NCI-H526 (cell line): ENCODE data around the gene SAMD4A.

Experiments used
- DNase-seq, 2 experiments: peaks; one replicate each; lab custom pipeline; 2025; lab: John Stamatoyannopoulos, UW

The SAMD4A gene

GRCh38 chr14:54632452-54632851 lies 65.5 kb downstream of the SAMD4A start:
- no peak for DNase-seq

GRCh38 chr14:54633076-54633475 lies 66.1 kb downstream of the SAMD4A start:
- no peak for DNase-seq

- no peak for DNase-seq
Observed at GRCh38 chr14:54637270-54638134, 70.6 kb downstream of the SAMD4A start.

- DNase-seq: no peak
Observed at GRCh38 chr14:54638135-54638446, 71.2 kb downstream of the SAMD4A start.

GRCh38 chr14:54639611-54640010 lies 72.7 kb downstream of the SAMD4A start:
- no peak for DNase-seq

GRCh38 chr14:54640506-54640905 lies 73.6 kb downstream of the SAMD4A start:
- no peak for DNase-seq

GRCh38 chr14:54642121-54642520 lies 75.2 kb downstream of the SAMD4A start:
- DNase-seq: no peak

GRCh38 chr14:54642801-54643695 lies 76.1 kb downstream of the SAMD4A start:
- peak in 1 of 2 experiments; percentile 19 for DNase-seq

GRCh38 chr14:54643696-54644176 lies 76.8 kb downstream of the SAMD4A start:
- no peak for DNase-seq

- DNase-seq: no peak
Observed at GRCh38 chr14:54645639-54646038, 78.7 kb downstream of the SAMD4A start.

- no peak for DNase-seq
Observed at GRCh38 chr14:54646626-54647025, 79.7 kb downstream of the SAMD4A start.

GRCh38 chr14:54647378-54647777 lies 80.5 kb downstream of the SAMD4A start:
- no peak for DNase-seq

GRCh38 chr14:54649056-54649455 lies 82.1 kb downstream of the SAMD4A start:
- DNase-seq: no peak

GRCh38 chr14:54650331-54650958 lies 83.5 kb downstream of the SAMD4A start:
- DNase-seq: no peak

GRCh38 chr14:54650959-54651351 lies 84.0 kb downstream of the SAMD4A start:
- DNase-seq: no peak

- no peak for DNase-seq
Observed at GRCh38 chr14:54651649-54652048, 84.7 kb downstream of the SAMD4A start.

GRCh38 chr14:54652188-54652587 lies 85.3 kb downstream of the SAMD4A start:
- no peak for DNase-seq

- DNase-seq: no peak
Observed at GRCh38 chr14:54652605-54653052, 85.7 kb downstream of the SAMD4A start.

- no peak for DNase-seq
Observed at GRCh38 chr14:54653712-54654469, 87.0 kb downstream of the SAMD4A start.

- no peak for DNase-seq
Observed at GRCh38 chr14:54654605-54655004, 87.7 kb downstream of the SAMD4A start.

- DNase-seq: no peak
Observed at GRCh38 chr14:54658836-54659235, 91.9 kb downstream of the SAMD4A start.

- no peak for DNase-seq
Observed at GRCh38 chr14:54659365-54659764, 92.4 kb downstream of the SAMD4A start.
